Measurements from ENCODE around the gene TRPM2.

DNA sequence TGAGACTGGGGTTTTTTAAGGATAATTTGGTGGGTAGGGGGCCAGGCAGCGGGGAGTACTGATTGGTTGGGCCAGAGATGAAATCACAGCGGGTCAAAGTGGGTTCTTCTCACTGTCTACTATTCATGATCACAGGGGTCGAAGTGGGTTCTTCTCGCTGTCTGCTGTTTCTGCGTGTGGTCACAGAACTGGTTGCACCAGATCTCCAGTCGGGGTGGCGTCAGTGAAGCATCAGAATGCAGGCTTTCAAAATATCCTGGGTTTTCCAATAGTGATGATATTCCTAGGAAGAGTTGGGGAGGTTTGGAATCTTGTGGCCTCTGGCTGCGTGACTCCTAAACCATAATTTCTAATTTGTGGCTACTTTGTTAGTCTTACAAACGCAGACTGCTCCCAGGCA is 45.1 kb downstream of the TRPM2 start:
- TF ChIP-seq, protein P1, sequence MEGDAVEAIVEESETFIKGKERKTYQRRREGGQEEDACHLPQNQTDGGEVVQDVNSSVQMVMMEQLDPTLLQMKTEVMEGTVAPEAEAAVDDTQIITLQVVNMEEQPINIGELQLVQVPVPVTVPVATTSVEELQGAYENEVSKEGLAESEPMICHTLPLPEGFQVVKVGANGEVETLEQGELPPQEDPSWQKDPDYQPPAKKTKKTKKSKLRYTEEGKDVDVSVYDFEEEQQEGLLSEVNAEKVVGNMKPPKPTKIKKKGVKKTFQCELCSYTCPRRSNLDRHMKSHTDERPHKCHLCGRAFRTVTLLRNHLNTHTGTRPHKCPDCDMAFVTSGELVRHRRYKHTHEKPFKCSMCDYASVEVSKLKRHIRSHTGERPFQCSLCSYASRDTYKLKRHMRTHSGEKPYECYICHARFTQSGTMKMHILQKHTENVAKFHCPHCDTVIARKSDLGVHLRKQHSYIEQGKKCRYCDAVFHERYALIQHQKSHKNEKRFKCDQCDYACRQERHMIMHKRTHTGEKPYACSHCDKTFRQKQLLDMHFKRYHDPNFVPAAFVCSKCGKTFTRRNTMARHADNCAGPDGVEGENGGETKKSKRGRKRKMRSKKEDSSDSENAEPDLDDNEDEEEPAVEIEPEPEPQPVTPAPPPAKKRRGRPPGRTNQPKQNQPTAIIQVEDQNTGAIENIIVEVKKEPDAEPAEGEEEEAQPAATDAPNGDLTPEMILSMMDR (IDR thresholded peaks at IDR 0.05), result no peak
- no peak for TF ChIP-seq POLR2A (IDR thresholded peaks at IDR 0.05)

All from esophagus squamous epithelium (tissue), 4 donors.